GM12864 (cell line): ENCODE measurements around the gene WNT7A.

Source experiments
- DNase-seq: peaks from one replicate; pipeline ENCODE4 v3.0.0-alpha.2; 2011; ENCODE audit warnings: low read depth
- H3K4me3 ChIP-seq: 2 replicates; pipeline ENCODE4 v1.5.1; 2011; ENCODE audit warnings: mild to moderate bottlenecking, low read depth, low read length, control low read depth
- TF ChIP-seq, protein P1 (sequence below): IDR thresholded peaks from 2 replicates; pipeline ENCODE4 v1.5.1; 2011; ENCODE audit warnings: low read depth, mild to moderate bottlenecking, moderate library complexity, low read length, control low read depth, inconsistent platforms; ENCODE audit errors: missing control alignments

Gene WNT7A

DNA sequence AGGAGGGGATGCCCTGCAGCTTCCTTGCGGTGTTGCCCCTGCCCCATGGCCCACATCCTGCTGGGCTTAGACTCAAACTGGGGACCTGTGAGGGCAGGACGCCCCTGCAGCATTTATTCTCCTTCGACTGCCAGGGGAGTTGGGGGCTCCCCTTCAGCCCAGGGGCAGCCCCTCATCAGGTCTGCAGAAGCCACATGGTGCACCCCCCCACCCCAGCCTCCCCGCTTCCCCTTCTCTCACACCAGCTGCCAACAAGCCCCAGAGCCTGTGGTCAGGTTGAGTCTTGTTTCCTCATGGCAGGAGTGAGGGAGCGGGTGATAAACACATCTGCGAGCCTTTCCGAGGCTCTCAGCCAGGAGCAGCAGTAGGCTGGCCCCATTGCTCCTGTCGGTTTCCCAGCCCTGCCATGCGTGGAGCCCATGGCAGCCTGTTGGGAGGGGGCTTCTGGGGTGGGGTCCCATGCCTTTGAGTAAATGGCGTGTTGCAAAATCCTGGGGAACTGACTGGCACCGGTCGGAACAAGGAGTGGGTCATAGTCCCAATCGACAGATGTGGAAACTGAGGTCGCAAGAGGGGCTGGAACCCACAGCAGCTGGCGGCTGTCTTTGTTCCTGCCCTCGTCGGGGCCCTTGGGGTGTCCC lies 27.8 kb downstream of the WNT7A start:
- TF ChIP-seq, protein P1, sequence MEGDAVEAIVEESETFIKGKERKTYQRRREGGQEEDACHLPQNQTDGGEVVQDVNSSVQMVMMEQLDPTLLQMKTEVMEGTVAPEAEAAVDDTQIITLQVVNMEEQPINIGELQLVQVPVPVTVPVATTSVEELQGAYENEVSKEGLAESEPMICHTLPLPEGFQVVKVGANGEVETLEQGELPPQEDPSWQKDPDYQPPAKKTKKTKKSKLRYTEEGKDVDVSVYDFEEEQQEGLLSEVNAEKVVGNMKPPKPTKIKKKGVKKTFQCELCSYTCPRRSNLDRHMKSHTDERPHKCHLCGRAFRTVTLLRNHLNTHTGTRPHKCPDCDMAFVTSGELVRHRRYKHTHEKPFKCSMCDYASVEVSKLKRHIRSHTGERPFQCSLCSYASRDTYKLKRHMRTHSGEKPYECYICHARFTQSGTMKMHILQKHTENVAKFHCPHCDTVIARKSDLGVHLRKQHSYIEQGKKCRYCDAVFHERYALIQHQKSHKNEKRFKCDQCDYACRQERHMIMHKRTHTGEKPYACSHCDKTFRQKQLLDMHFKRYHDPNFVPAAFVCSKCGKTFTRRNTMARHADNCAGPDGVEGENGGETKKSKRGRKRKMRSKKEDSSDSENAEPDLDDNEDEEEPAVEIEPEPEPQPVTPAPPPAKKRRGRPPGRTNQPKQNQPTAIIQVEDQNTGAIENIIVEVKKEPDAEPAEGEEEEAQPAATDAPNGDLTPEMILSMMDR: no peak
- no peak for DNase-seq
- H3K4me3 ChIP-seq: no peak overlapping the region

GRCh38 chr3:13851091-13851849 lies 28.6 kb downstream of the WNT7A start:
- TF ChIP-seq, protein P1: no peak
- no peak overlapping the region for H3K4me3 ChIP-seq
- DNase-seq: no peak

DNA sequence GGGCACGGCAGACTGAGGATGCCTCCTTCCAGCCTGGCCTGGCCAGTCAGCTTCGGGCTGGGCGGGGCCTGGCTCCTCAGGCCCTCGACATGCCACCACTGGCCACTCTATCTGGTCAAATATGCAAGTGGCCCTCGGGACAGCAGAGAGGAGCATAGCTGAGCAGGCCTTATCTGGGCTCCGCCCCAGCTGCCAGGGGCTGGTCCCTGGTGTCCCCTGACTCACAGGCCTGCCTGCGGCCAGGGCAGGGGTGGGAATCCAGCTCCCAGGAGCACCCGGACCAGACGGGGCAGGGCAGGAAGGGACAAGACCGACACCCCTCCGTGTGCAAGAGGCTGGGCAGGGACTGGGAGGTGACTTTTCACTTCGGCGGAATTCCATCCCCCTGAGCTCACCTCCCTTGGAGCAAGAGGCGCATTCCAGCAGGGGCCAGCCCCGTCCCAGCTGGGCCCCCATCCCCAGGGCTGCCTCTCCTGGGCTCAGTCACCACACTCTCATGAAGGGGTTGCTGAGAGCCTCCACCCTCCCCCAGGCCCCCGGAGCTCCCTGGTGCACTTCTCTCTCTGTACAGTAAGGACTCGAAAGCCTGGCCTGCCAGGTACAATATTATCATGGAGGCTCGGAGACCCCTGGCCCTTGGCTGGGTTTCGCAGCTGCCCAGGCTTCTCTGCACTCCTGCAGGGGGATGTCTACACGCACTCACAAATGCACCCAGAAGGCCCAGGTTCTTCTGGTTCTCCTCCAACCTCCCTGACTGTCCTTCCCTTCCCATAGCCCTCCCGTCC lies 29.5 kb downstream of the WNT7A start:
- TF ChIP-seq, protein P1: no peak
- H3K4me3 ChIP-seq: no peak overlapping the region
- no peak for DNase-seq

DNA sequence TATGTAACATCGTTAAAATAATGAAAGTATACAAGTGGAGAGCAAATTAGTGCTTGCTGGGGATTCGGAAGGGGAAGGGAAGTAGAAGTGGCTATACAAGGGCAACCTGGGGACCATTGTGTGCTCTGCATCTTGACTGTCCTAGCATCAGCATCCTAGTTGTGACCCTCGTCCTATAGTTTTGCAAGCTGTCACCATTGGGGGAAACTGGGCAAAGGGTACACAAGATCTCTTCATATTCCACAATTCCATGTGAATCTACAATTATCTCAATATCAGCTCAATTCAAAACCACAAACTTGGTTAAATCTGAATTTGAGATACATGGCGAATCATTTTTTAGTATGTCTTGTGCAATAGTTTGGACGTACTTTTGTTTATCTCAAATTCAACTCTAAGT lies 30.9 kb downstream of the WNT7A start:
- TF ChIP-seq, protein P1: no peak
- no peak for DNase-seq
- no peak overlapping the region for H3K4me3 ChIP-seq

DNA sequence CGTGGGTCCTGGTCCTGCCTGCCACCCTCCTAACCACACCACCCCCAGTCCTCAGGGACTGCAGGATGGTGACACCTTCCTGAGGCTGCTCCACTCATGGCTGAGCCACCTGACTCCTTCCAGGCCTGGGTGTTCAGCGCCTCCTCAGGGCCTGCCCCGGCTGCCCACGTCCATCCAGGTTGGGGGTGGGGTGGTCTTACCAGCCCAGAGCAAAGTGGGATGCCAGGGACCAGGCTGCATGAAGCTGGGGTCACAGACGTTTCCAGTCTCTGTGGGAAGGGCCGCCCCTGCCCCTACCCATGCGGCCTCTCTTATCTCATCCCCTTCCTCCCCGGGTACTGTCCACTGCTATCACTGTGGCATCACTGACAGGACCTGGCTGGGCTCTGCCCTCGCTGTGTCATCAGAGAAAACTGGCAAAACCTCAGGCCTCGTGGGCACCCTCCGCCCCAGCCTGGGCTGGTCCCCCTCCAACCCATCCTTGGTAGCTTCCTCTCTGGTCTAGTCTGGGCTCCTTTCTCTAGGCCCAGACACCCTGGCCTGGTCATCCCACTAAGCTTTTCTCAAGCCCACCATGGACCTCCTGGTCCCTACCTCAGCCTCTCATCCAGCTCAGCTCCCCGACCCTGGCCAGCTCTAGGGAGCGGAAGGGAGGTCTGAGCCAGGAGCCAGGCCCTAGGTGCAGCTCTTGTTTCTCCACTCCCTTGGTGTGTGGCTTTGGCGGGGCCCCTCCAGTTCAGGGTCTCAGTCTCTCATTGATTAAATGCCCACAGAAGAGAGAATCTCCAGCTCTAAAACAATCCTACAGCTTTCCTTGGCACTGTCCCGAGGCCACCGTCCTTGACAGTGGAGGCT lies 32.9 kb downstream of the WNT7A start:
- H3K4me3 ChIP-seq: no peak overlapping the region
- DNase-seq: no peak
- TF ChIP-seq, protein P1: no peak

- DNase-seq: no peak
- H3K4me3 ChIP-seq: no peak overlapping the region
- TF ChIP-seq, protein P1: no peak
These were observed 33.6 kb downstream of the WNT7A start for GRCh38 chr3:13846238-13846637.
